H1 (cell line): ENCODE results near the gene S100A4. TPM values are rescaled to one million over a fixed set of nuclear protein-coding genes. Genes with fewer than 3 reads are reported as not detected.

ENCODE experiments used
- CTCF ChIA-PET: fragments of 300-600 bp; sonication (Branson Sonifier 250); formaldehyde crosslinking; loops from one replicate; lab custom pipeline; 2021; ENCODE audit not compliant: partially characterized antibody; lab: Charles Lee
- POLR2A ChIA-PET: fragments of 300-600 bp; sonication (Branson Sonifier 250); formaldehyde crosslinking; loops from one replicate; lab custom pipeline; 2021; ENCODE audit warnings: inconsistent platforms; ENCODE audit not compliant: partially characterized antibody; lab: Charles Lee
- DNase-seq, 2 experiments: peaks; one replicate each; pipeline versions ENCODE4 v3.0.0 to v3.0.0-alpha.2; 2010 to 2022; ENCODE audit warnings: low spot score in 2 of 2, low read depth in 1 of 2, mixed read lengths in 1 of 2
- FAIRE-seq: peaks from 2 replicates; lab custom pipeline; 2011; peaks lifted over from hg19 to GRCh38; lab: Jason Lieb, UNC
- H2AFZ ChIP-seq: 2 replicates; pipeline ENCODE4 v1.8.1; 2012; ENCODE audit warnings: low read length, inconsistent platforms
- H2AK5ac ChIP-seq: 2 replicates; pipeline ENCODE4 v1.6.1; 2013; ENCODE audit warnings: low read depth, low read length
- H2BK120ac ChIP-seq: replicated peaks from 2 replicates; pipeline ENCODE3; 2013; ENCODE audit warnings: low read depth, low read length, inconsistent platforms
- H2BK12ac ChIP-seq: 2 replicates; pipeline ENCODE4 v1.6.1; 2013; ENCODE audit warnings: low read depth, low read length
- H2BK15ac ChIP-seq: 2 replicates; pipeline ENCODE4 v1.6.1; 2013; ENCODE audit warnings: low read length
- H2BK20ac ChIP-seq: 2 replicates; pipeline ENCODE4 v1.6.1; 2013; ENCODE audit warnings: low read length
- H2BK5ac ChIP-seq: 2 replicates; pipeline ENCODE4 v1.6.1; 2013; ENCODE audit warnings: low read depth, low read length
- H3K14ac ChIP-seq: 2 replicates; pipeline ENCODE4 v1.6.1; 2013; ENCODE audit warnings: inconsistent platforms; ENCODE audit not compliant: insufficient read length
- H3K18ac ChIP-seq: 2 replicates; pipeline ENCODE4 v1.6.1; 2013; ENCODE audit warnings: low read length; ENCODE audit errors: extremely low read depth
- H3K23ac ChIP-seq: 2 replicates; pipeline ENCODE4 v1.6.1; 2013; ENCODE audit warnings: inconsistent platforms; ENCODE audit not compliant: insufficient read length
- H3K23me2 ChIP-seq: 2 replicates; pipeline ENCODE4 v1.6.1; 2013; ENCODE audit warnings: low read depth, low read length
- H3K27ac ChIP-seq: 2 replicates; pipeline ENCODE4 v1.6.1; 2011; ENCODE audit warnings: low read depth, low read length, inconsistent platforms
- H3K27me3 ChIP-seq, 4 experiments: replicated peaks in 1 of 4; 1 replicate in 1 of 4; 2 replicates in 3 of 4; pipeline versions ENCODE4 v1.6.1 to v1.8.1; 2011 to 2013; ENCODE audit warnings: low read length in 3 of 4, mild to moderate bottlenecking in 3 of 4, inconsistent platforms in 2 of 4, mixed read lengths in 2 of 4, moderate library complexity in 1 of 4; ENCODE audit not compliant: control insufficient read depth in 3 of 4, insufficient read depth in 3 of 4; ENCODE audit errors: extremely low read depth in 1 of 4
- H3K36me3 ChIP-seq, 4 experiments: 2 replicates each; pipeline versions ENCODE4 v1.6.1 to v1.8.1; 2011 to 2013; ENCODE audit warnings: mild to moderate bottlenecking in 4 of 4, low read length in 3 of 4, moderate library complexity in 2 of 4, control low read depth in 1 of 4, inconsistent platforms in 1 of 4; ENCODE audit not compliant: insufficient read depth in 4 of 4, control insufficient read depth in 2 of 4
- H3K4ac ChIP-seq: replicated peaks from 2 replicates; pipeline ENCODE3; 2013; ENCODE audit warnings: low read length, low read depth, mixed read lengths, inconsistent platforms; ENCODE audit not compliant: insufficient read length
- H3K4me1 ChIP-seq, 4 experiments: replicated peaks in 1 of 4; 1 replicate in 1 of 4; 2 replicates in 3 of 4; pipeline versions ENCODE4 v1.6.1 to v1.8.1; 2011 to 2013; ENCODE audit warnings: low read length in 3 of 4, inconsistent platforms in 2 of 4, mixed read lengths in 1 of 4; ENCODE audit not compliant: insufficient read depth in 4 of 4, control insufficient read depth in 3 of 4
- H3K4me2 ChIP-seq, 2 experiments: 2 replicates each; pipeline versions ENCODE4 v1.6.1 to v1.8.1; 2011 to 2013; ENCODE audit warnings: low read depth in 2 of 2, low read length in 2 of 2, control low read depth in 1 of 2, inconsistent platforms in 1 of 2, mild to moderate bottlenecking in 1 of 2; ENCODE audit not compliant: insufficient read depth in 1 of 2
- H3K4me3 ChIP-seq, 4 experiments: fragments of 200-600, 300-600 bp in 1 of 4; sonication (generic), shearing (Covaris generic), sonication (Bioruptor Twin) in 1 of 4; 2 replicates each; pipeline versions ENCODE4 v1.5.1 to v1.8.1; 2011 to 2016; ENCODE audit warnings: low read length in 4 of 4, low read depth in 3 of 4, control low read depth in 2 of 4, inconsistent platforms in 2 of 4, mild to moderate bottlenecking in 2 of 4, mixed read lengths in 1 of 4, moderate library complexity in 1 of 4; ENCODE audit not compliant: insufficient read depth in 2 of 4; ENCODE audit errors: extremely low read depth in 1 of 4
- H3K56ac ChIP-seq: replicated peaks from 2 replicates; pipeline ENCODE3; 2013; ENCODE audit warnings: low read depth, mild to moderate bottlenecking, mixed read lengths, low read length, inconsistent platforms; ENCODE audit not compliant: insufficient read length
- H3K79me1 ChIP-seq: 2 replicates; pipeline ENCODE4 v1.6.1; 2013; ENCODE audit warnings: low read depth, low read length, control low read depth
- H3K79me2 ChIP-seq, 2 experiments: 2 replicates each; pipeline versions ENCODE4 v1.6.1 to v1.8.1; 2012 to 2013; ENCODE audit warnings: low read length in 2 of 2, mild to moderate bottlenecking in 2 of 2, inconsistent platforms in 1 of 2; ENCODE audit not compliant: insufficient read depth in 2 of 2, control insufficient read depth in 1 of 2
- H3K9ac ChIP-seq, 4 experiments: replicated peaks in 1 of 4; 1 replicate in 1 of 4; 2 replicates in 3 of 4; pipeline versions ENCODE4 v1.6.1 to v1.8.1; 2011 to 2013; ENCODE audit warnings: low read depth in 3 of 4, low read length in 3 of 4, control low read depth in 2 of 4, mild to moderate bottlenecking in 2 of 4, moderate library complexity in 2 of 4, inconsistent platforms in 1 of 4; ENCODE audit errors: extremely low read depth in 1 of 4
- H3K9me3 ChIP-seq, 2 experiments: 2 replicates each; pipeline versions ENCODE4 v1.6.1 to v1.8.1; 2012 to 2013; ENCODE audit warnings: mild to moderate bottlenecking in 2 of 2, moderate library complexity in 2 of 2, control low read depth in 1 of 2, inconsistent platforms in 1 of 2, low read depth in 1 of 2, low read length in 1 of 2, mixed read lengths in 1 of 2; ENCODE audit not compliant: insufficient read depth in 2 of 2
- H4K20me1 ChIP-seq, 2 experiments: replicated peaks in 1 of 2; 2 replicates each; pipeline versions ENCODE3 to v1.8.1; 2011 to 2013; ENCODE audit warnings: inconsistent platforms in 2 of 2, low read length in 2 of 2, mild to moderate bottlenecking in 1 of 2; ENCODE audit not compliant: insufficient read depth in 2 of 2, control insufficient read depth in 1 of 2
- H4K5ac ChIP-seq: 2 replicates; pipeline ENCODE4 v1.6.1; 2013; ENCODE audit warnings: low read length, low read depth, mixed read lengths, inconsistent platforms; ENCODE audit not compliant: insufficient read length
- H4K8ac ChIP-seq: 2 replicates; pipeline ENCODE4 v1.8.0; 2013; ENCODE audit warnings: mild to moderate bottlenecking, moderate library complexity, low read length, inconsistent platforms; ENCODE audit not compliant: insufficient read depth; ENCODE audit errors: extremely low read depth
- H4K91ac ChIP-seq: replicated peaks from 2 replicates; pipeline ENCODE3; 2013; ENCODE audit warnings: low read length, mixed read lengths, inconsistent platforms; ENCODE audit not compliant: insufficient read length
- CHD1 ChIP-seq: IDR thresholded peaks from 2 replicates; pipeline ENCODE4 v1.6.1; 2012; ENCODE audit warnings: low read depth, low read length, improper control_type of control experiment
- EZH2 ChIP-seq: fragments of 200-600 bp; sonication (generic); IDR thresholded peaks from 2 replicates; pipeline ENCODE4 v1.7.1; 2012; ENCODE audit warnings: low read depth, mild to moderate bottlenecking, moderate library complexity, low read length, inconsistent platforms; ENCODE audit not compliant: severe bottlenecking
- NANOG ChIP-seq: IDR thresholded peaks from 2 replicates; pipeline ENCODE4 v1.6.1; 2011; ENCODE audit warnings: low read length, low read depth, mild to moderate bottlenecking, inconsistent platforms; ENCODE audit not compliant: insufficient read depth, poor library complexity, severe bottlenecking
- RBBP5 ChIP-seq: IDR thresholded peaks from 2 replicates; pipeline ENCODE4 v1.7.1; 2012; ENCODE audit warnings: low read depth, mild to moderate bottlenecking, inconsistent platforms, low read length, moderate library complexity, borderline replicate concordance
- RNF2 ChIP-seq: fragments of 200-900, 300-1000 bp; sonication (generic); IDR thresholded peaks from 2 replicates; pipeline ENCODE4 v1.7.1; 2016; ENCODE audit warnings: borderline replicate concordance, low read depth, mild to moderate bottlenecking, antibody characterized with exemption, low read length; ENCODE audit not compliant: poor library complexity, severe bottlenecking; ENCODE audit errors: missing control alignments
- SIN3A ChIP-seq, 2 experiments: IDR thresholded peaks in 1 of 2; conservative IDR thresholded peaks in 1 of 2; 2 replicates each; pipeline ENCODE4 v1.6.1; 2011 to 2012; ENCODE audit warnings: low read length in 2 of 2, improper control_type of control experiment in 1 of 2, low read depth in 1 of 2, mild to moderate bottlenecking in 1 of 2
- SP2 ChIP-seq: IDR thresholded peaks from 2 replicates; pipeline ENCODE4 v1.6.1; 2012; ENCODE audit warnings: mild to moderate bottlenecking, low read length, inconsistent platforms
- TEAD4 ChIP-seq: IDR thresholded peaks from 2 replicates; pipeline ENCODE4 v1.6.1; 2012; ENCODE audit warnings: low read depth, low read length, inconsistent platforms, mixed read lengths
- WGBS, 2 experiments: shearing (Covaris generic) in 1 of 2; methylation state at CpG; one replicate each; pipeline versions ENCODE4 v1.1.6 to v1.1.7; 2013 to 2015; ENCODE audit warnings: low lambda C conversion rate in 2 of 2, mixed read lengths in 2 of 2, inconsistent platforms in 1 of 2, low coverage in 1 of 2, missing lambda C conversion rate in 1 of 2; ENCODE audit not compliant: insufficient replicate concordance in 2 of 2, insufficient coverage in 1 of 2, insufficient read length in 1 of 2; ENCODE audit errors: extremely low coverage in 1 of 2, missing lambda C conversion rate in 1 of 2; 5-methylcytosine and 5-hydroxymethylcytosine counted together
- polyA plus RNA-seq, 7 experiments: library from polyadenylated mRNA; depleted of rRNA in 3 of 7; stranded (reverse) in 5 of 7; unstranded in 2 of 7; fragments of >200 nt in 5 of 7; fragments of 200-250 nt in 2 of 7; gene quantifications; 1 replicate in 5 of 7; 2 replicates in 1 of 7; 4 replicates in 1 of 7; pipeline versions ENCODE4 v1.2.1 to v1.2.3, GENCODE V29; 2011 to 2013; ENCODE audit warnings: missing spikeins in 2 of 7, mixed read lengths in 2 of 7
- total RNA-seq: library from RNA; stranded (reverse); fragmentation: NEBNext Ultra II Directional; extraction: Animal tissue kit (Norgen Biotek cat#: 25700); gene quantifications from 2 replicates; pipeline ENCODE4 v1.2.1, GENCODE V29; 2021
- TF ChIP-seq, protein P1 (sequence below): IDR thresholded peaks from 2 replicates; pipeline ENCODE4 v1.6.1; 2012; ENCODE audit warnings: low read length, inconsistent platforms

Gene S100A4
- total and polyA plus RNA-seq, 2 of the 8 experiments (the other 6 are each of a cell fraction or from before 2014, with no cell fraction given), result 36.3 to 85.4 TPM

DNA sequence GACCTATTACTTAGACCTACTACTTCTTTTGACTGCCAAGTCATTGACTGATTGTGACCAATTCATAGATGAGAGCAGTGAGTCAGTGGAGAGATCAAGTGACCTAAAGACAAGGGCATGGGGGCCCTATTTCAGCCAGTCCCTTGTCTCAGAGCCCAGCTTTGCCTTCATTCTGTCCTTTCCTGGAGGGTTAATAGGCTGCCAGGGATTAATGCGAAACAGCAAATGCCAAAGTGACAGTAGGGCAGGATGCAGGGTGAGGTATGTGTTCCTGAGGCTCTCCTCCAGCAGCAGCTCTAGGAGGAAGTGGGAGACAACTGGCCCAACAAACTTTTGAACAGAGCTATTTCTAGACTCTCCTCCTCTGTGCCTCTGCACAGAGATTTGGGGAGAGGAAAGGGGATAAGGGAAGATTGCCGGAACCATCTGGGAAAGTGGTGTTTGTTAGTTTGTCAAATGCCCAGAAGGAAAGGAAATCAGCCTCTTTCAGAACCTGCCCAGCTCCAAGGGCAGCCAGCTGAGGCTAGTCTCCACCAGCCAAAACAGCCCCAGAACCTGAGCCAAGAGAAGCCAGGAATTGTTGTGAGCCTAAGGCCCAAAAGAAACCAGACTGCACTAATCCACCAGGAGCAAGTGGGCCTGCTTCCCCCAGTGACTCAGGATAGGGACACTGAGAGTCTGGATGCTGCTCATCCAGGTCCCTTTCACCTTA, 8.4 kb upstream of the S100A4 start:
- H4K5ac ChIP-seq, result no peak overlapping the region
- H3K4ac ChIP-seq, result no peak overlapping the region
- H3K27ac ChIP-seq, result no peak overlapping the region
- no peak overlapping the region for H3K4me2 ChIP-seq
- WGBS, 2 experiments, result 84% methylated on average over 2 of the region's 2 CpGs; no CpG with 5 or more reads in 1 of the 2 experiments
- H3K79me1 ChIP-seq, result no peaks in the 10 kb centered on the region
- H2AFZ ChIP-seq, result no peak overlapping the region
- no peak overlapping the region for H4K8ac ChIP-seq
- CTCF ChIA-PET, result interaction anchor here (1.0 to 12.9 kb wide), 11 partner anchors 8 to 202 kb away, joined by 3 to 165 read pairs (median 6); partner anchors contain the start of genes CHTOP, S100A1, S100A13 and S100A5
- no peak overlapping the region for H2AK5ac ChIP-seq
- no peak overlapping the region for H4K91ac ChIP-seq
- no peak overlapping the region for H3K56ac ChIP-seq
- no peak overlapping the region for H2BK5ac ChIP-seq
- H3K23ac ChIP-seq, result no peak overlapping the region
- DNase-seq, result no peak
- no peak overlapping the region for H2BK12ac ChIP-seq
- H3K27me3 ChIP-seq, result no peaks in the 10 kb centered on the region; a peak in 2 of 7 replicates
- POLR2A ChIA-PET, result interaction anchor here (0.7 to 2.5 kb wide), 5 partner anchors 10 to 108 kb away, joined by 3 to 6 read pairs (median 6); partner anchors contain the start of genes S100A13 and S100A6
- no peaks in the 10 kb centered on the region for H3K36me3 ChIP-seq
- FAIRE-seq, result no peak
- no peak overlapping the region for H3K9ac ChIP-seq
- no peak overlapping the region for H2BK20ac ChIP-seq
- H3K23me2 ChIP-seq, result no peaks in the 10 kb centered on the region
- no peak overlapping the region for H2BK120ac ChIP-seq
- H3K9me3 ChIP-seq, result no peaks in the 10 kb centered on the region
- H2BK15ac ChIP-seq, result 0 out of 2 replicates have a peak overlapping the region, but pooled peaks have one; percentile 21
- no peak overlapping the region for H3K4me3 ChIP-seq
- H3K79me2 ChIP-seq, result no peaks in the 10 kb centered on the region
- no peaks in the 10 kb centered on the region for H4K20me1 ChIP-seq
- H3K18ac ChIP-seq, result no peak overlapping the region
- peaks cover 0 to 9% (median 0%) of the 10 kb centered on the region in 4 experiments; a peak in 1 of 7 replicates for H3K4me1 ChIP-seq
- H3K14ac ChIP-seq, result no peak overlapping the region
- TF ChIP-seq RNF2, result no peak
- TF ChIP-seq SP2, result no peak
- no peak for TF ChIP-seq CHD1
- TF ChIP-seq TEAD4, result no peak
- TF ChIP-seq EZH2, result no peak
- TF ChIP-seq SIN3A (conservative IDR thresholded peaks at IDR 0.05 in 1 of 2, IDR thresholded peaks at IDR 0.05 in 1 of 2; ENCODE audit: low read depth in 1 of 2, low read length in 2 of 2), result no peak
- TF ChIP-seq, protein P1, sequence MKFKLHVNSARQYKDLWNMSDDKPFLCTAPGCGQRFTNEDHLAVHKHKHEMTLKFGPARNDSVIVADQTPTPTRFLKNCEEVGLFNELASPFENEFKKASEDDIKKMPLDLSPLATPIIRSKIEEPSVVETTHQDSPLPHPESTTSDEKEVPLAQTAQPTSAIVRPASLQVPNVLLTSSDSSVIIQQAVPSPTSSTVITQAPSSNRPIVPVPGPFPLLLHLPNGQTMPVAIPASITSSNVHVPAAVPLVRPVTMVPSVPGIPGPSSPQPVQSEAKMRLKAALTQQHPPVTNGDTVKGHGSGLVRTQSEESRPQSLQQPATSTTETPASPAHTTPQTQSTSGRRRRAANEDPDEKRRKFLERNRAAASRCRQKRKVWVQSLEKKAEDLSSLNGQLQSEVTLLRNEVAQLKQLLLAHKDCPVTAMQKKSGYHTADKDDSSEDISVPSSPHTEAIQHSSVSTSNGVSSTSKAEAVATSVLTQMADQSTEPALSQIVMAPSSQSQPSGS, result no peak
- no peak for TF ChIP-seq RBBP5
- no peak for TF ChIP-seq NANOG
